Stimulated activated CD8-positive, alpha-beta memory T cell treated with anti-CD3 and anti-CD28 coated beads, Interleukin-7, amount 100 ng/mL, for 1 hour (primary cell): ENCODE results near the gene KRT2.

Experiments used
- DNase-seq, 2 donors: peaks; one replicate each; pipeline ENCODE4 v3.0.0-alpha.2; 2020; ENCODE audit warnings: low read depth in 2 of 2

KRT2 gene

GRCh38 chr12:52641468-52641867 lies 10.5 kb downstream of the KRT2 start:
- no peak for DNase-seq

GRCh38 chr12:52637299-52637698 lies 14.7 kb downstream of the KRT2 start:
- DNase-seq: no peak

GRCh38 chr12:52636592-52637258 lies 15.3 kb downstream of the KRT2 start:
- DNase-seq: no peak

GRCh38 chr12:52636189-52636588 lies 15.8 kb downstream of the KRT2 start:
- no peak for DNase-seq

GRCh38 chr12:52634266-52635056 lies 17.6 kb downstream of the KRT2 start:
- no peak for DNase-seq

- DNase-seq: no peak
Observed at GRCh38 chr12:52633383-52633782, 18.6 kb downstream of the KRT2 start.

GRCh38 chr12:52632656-52633055 lies 19.4 kb downstream of the KRT2 start:
- no peak for DNase-seq

- DNase-seq: no peak
Observed at GRCh38 chr12:52631676-52632459, 20.1 kb downstream of the KRT2 start.

- DNase-seq: no peak
Observed at GRCh38 chr12:52631264-52631663, 20.7 kb downstream of the KRT2 start.

GRCh38 chr12:52630599-52631200 lies 21.3 kb downstream of the KRT2 start:
- no peak for DNase-seq

- no peak for DNase-seq
Observed at GRCh38 chr12:52630008-52630500, 22.0 kb downstream of the KRT2 start.

GRCh38 chr12:52629281-52630007 lies 22.6 kb downstream of the KRT2 start:
- no peak for DNase-seq

- DNase-seq: no peak
Observed at GRCh38 chr12:52628841-52629240, 23.2 kb downstream of the KRT2 start.

GRCh38 chr12:52628111-52628507 lies 23.9 kb downstream of the KRT2 start:
- DNase-seq: no peak

- DNase-seq: no peak
Observed at GRCh38 chr12:52627395-52628110, 24.5 kb downstream of the KRT2 start.

- DNase-seq: no peak
Observed at GRCh38 chr12:52622349-52622748, 29.7 kb downstream of the KRT2 start.

- no peak for DNase-seq
Observed at GRCh38 chr12:52618866-52619265, 33.1 kb downstream of the KRT2 start.

- no peak for DNase-seq
Observed at GRCh38 chr12:52618216-52618615, 33.8 kb downstream of the KRT2 start, which contains the start of gene KRT73. Gene KRT73, minus strand, starts transcription at chr12:52618559. Its CDS starts 35 bp downstream, at chr12:52618524.

GRCh38 chr12:52617403-52617785 lies 34.6 kb downstream of the KRT2 start:
- DNase-seq: no peak

GRCh38 chr12:52616680-52617402 lies 35.2 kb downstream of the KRT2 start:
- DNase-seq: no peak
